Pancreas (tissue), 10 donors: ENCODE results near the gene P2RX3. TPM values are rescaled to one million over a fixed set of nuclear protein-coding genes. Genes with fewer than 3 reads are reported as not detected.
A peak's percentile ranks its signal among the peaks of the same experiment; 100 is the strongest.

Source experiments
- ATAC-seq, 4 donors: fragments of 200-7000 bp; cut with Tn5 transposase; one replicate each; pipeline versions ENCODE4 v1.8.0 to v1.9.1; 2020; ENCODE audit warnings: mild to moderate bottlenecking in 4 of 4, moderate library complexity in 4 of 4
- DNase-seq, 6 donors: peaks; one replicate each; pipeline ENCODE4 v3.0.0-alpha.2; 2020
- FAIRE-seq: peaks from 2 replicates; lab custom pipeline; 2012; peaks lifted over from hg19 to GRCh38; lab: Jason Lieb, UNC
- H3K27ac ChIP-seq, 4 donors: fragments of 200-600 bp; sonication (generic); 1 replicate in 3 of 4; 2 replicates in 1 of 4; pipeline versions ENCODE4 v1.5.0 to v1.8.0; 2020
- H3K27me3 ChIP-seq, 4 donors: fragments of 200-600 bp; one replicate each; pipeline ENCODE4 v1.8.0; 2021
- H3K36me3 ChIP-seq, 3 donors: fragments of 200-600 bp; sonication (generic) in 1 of 3; one replicate each; pipeline versions ENCODE4 v1.5.0 to v1.8.0; 2020 to 2021
- H3K4me1 ChIP-seq, 3 donors: fragments of 200-600 bp; one replicate each; pipeline ENCODE4 v1.8.0; 2021
- H3K4me3 ChIP-seq, 4 donors: fragments of 200-600 bp; sonication (generic) in 2 of 4; one replicate each; pipeline versions ENCODE4 v1.5.0 to v1.8.0; 2020 to 2021
- H3K9me3 ChIP-seq, 4 donors: fragments of 200-600 bp; one replicate each; pipeline ENCODE4 v1.8.0; 2021
- CTCF ChIP-seq, 4 donors: fragments of 200-600 bp; sonication (generic) in 3 of 4; IDR thresholded peaks; one replicate each; pipeline versions ENCODE4 v1.5.0 to v1.8.0; 2021; ENCODE audit warnings: antibody characterized with exemption in 4 of 4
- WGBS, 2 donors: extraction: QIAGEN DNeasy Blood & Tissue Kit; methylation state at CpG; one replicate each; pipeline ENCODE4 v1.1.7; 2013; 5-methylcytosine and 5-hydroxymethylcytosine counted together
- intact Hi-C, 3 donors: fragments of 100-400 bp; cut with DNase I; formaldehyde crosslinking; loops; one replicate each; pipeline versions ENCODE4 v1.11.1 to v1.14.2; 2022
- polyA plus RNA-seq, 2 donors: library from polyadenylated mRNA; stranded (reverse); fragments of 200-250 nt; gene quantifications; one replicate each; pipeline ENCODE4 v1.2.3, GENCODE V29; 2013
- total RNA-seq, 6 donors: library from RNA; stranded (reverse); fragmentation: NEBNext Ultra II Directional in 4 of 6; extraction: Animal tissue kit (Norgen Biotek cat#: 25700) in 4 of 6; gene quantifications; one replicate each; pipeline versions ENCODE4 v1.2.1 to v1.2.4, GENCODE V29; 2021 to 2023
- donor health status: healthy with polysubstance abuse.
- donor health status: DM: no; HTN: no; CAD: no; lungs with moderate emphysema.
- donor health status: DM: no; HTN: no; CAD: no.
- donor health status: control.
- donor health status: control.
- donor health status: Bipolar disorder and iron deficiency.
- donor health status: DM: yes; HTN: yes; CAD: no.
- donor health status: DM: no; HTN: no; CAD: no.
- donor health status: DM: no; HTN: no; CAD: no.
- donor health status: DM: yes; HTN: yes; CAD: no.

Gene P2RX3
- total and polyA plus RNA-seq, 8 donors = 0.07 to 0.16 (median 0.16) TPM; not detected in 5

GRCh38 chr11:57325735-57326048 lies 12.5 kb upstream of the P2RX3 start:
- Histone ChIP-seq H3K27ac (peak overlapping the region; percentile 88 to 96 (median 90)), H3K4me3 (peak overlapping the region in 3 of 4 donors; percentile 59 to 76 (median 75)), H3K36me3 (peaks cover 0 to 20% (median 9%) of the 10 kb centered on the region in 3 donors), H3K27me3 (no peaks in the 10 kb centered on the region), H3K4me1 (peaks cover 20 to 34% (median 27%) of the 10 kb centered on the region in 3 donors), H3K9me3 (no peaks in the 10 kb centered on the region)
- TF ChIP-seq CTCF (IDR thresholded peaks at IDR 0.05) = no peak
- intact Hi-C loops = no loop called here
- ATAC-seq = peak; percentile 1 to 20 (median 12)
- peak in 3 of 6 donors; percentile 58 to 66 (median 65) for DNase-seq
- no peak for FAIRE-seq
- WGBS, 2 donors = 2 to 9% methylated on average over 6 of the region's 6 CpGs

DNA sequence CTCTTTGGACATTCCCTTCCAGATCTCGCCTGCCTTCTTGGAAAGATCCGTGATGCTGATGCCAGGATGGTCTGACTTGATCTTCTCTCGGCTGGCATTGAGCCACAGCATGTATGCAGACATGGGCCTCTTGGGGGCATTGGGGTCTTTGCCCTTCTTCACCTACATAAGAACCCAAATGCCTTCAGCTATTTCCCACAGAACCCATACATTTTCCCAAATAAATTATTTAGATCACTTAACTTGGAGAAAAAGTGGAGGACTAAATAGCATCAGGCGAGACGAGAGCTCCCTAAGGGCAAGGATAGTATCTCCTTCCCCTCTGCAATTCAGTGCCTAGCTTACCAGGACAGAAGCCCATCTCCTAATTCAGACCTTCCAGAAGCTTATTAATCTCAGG lies 10.4 kb upstream of the P2RX3 start:
- H3K9me3 ChIP-seq = no peaks in the 10 kb centered on the region
- H3K27ac ChIP-seq = no peak overlapping the region
- no peak for ATAC-seq
- DNase-seq = peak in 1 of 6 donors; percentile 21
- H3K36me3 ChIP-seq = peaks cover 0 to 41% (median 26%) of the 10 kb centered on the region in 3 donors
- intact Hi-C loops = no loop called here
- WGBS, 2 donors = 93 to 94% methylated on average over 5 of the region's 5 CpGs
- H3K4me1 ChIP-seq = peaks cover 8 to 19% (median 13%) of the 10 kb centered on the region in 3 donors
- no peak for FAIRE-seq
- no peak for TF ChIP-seq CTCF (IDR thresholded peaks at IDR 0.05)
- no peaks in the 10 kb centered on the region for H3K27me3 ChIP-seq
- no peak overlapping the region for H3K4me3 ChIP-seq

DNA sequence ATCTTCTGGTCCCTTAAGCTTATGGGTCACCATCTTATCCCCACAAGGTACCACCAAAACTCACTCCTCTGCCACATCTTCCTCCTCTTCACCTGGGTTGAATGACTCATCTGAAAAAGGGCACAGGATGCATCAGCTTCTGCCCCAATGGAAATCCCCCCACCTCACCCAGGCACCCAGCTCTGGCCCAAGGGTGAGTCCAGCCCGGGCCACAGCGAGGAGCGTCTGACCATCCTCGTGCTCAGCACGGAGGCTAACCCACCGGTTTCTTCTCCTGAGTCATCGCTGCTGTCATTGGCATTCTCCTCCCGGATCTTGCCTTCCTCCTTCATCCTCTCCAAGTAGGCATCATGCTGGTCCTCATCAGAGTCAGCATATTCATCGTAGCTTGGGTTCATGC lies 8.1 kb upstream of the P2RX3 start:
- DNase-seq = peak in 2 of 6 donors; percentile 2 to 39

GRCh38 chr11:57331720-57332119 lies 6.4 kb upstream of the P2RX3 start:
- Histone ChIP-seq H3K27ac (no peak overlapping the region), H3K36me3 (peaks cover 0 to 43% (median 32%) of the 10 kb centered on the region in 3 donors), H3K9me3 (no peaks in the 10 kb centered on the region), H3K27me3 (no peaks in the 10 kb centered on the region), H3K4me3 (no peak overlapping the region), H3K4me1 (peaks cover 3 to 9% (median 4%) of the 10 kb centered on the region in 3 donors)
- intact Hi-C loops = no loop called here
- no peak for TF ChIP-seq CTCF (IDR thresholded peaks at IDR 0.05)
- 92 to 95% methylated on average over 14 of the region's 14 CpGs for WGBS, 2 donors
- no peak for ATAC-seq
- FAIRE-seq = no peak
- peak in 3 of 6 donors; percentile 10 to 33 (median 30) for DNase-seq

More for the DNA sequence above, 8.1 kb upstream of the P2RX3 start:
- intact Hi-C loops = no loop called here
- H3K4me1 ChIP-seq = peaks cover 3 to 20% (median 12%) of the 10 kb centered on the region in 3 donors
- FAIRE-seq (no peak), ATAC-seq (no peak)
- 96% methylated on average over 9 of the region's 9 CpGs for WGBS, 2 donors
- H3K9me3 ChIP-seq = no peaks in the 10 kb centered on the region
- H3K27ac ChIP-seq = no peak overlapping the region
- no peaks in the 10 kb centered on the region for H3K27me3 ChIP-seq
- peaks cover 0 to 43% (median 32%) of the 10 kb centered on the region in 3 donors for H3K36me3 ChIP-seq
- no peak for TF ChIP-seq CTCF (IDR thresholded peaks at IDR 0.05)
- H3K4me3 ChIP-seq = no peak overlapping the region

- DNase-seq (peak in 1 of 6 donors; percentile 15), ATAC-seq (no peak), FAIRE-seq (no peak)
- no peaks in the 10 kb centered on the region for H3K9me3 ChIP-seq
- no peak overlapping the region for H3K27ac ChIP-seq
- intact Hi-C loops = no loop called here
- WGBS, 2 donors = 91 to 92% methylated on average over 11 of the region's 11 CpGs
- H3K27me3 ChIP-seq = no peaks in the 10 kb centered on the region
- no peak overlapping the region for H3K4me3 ChIP-seq
- no peak for TF ChIP-seq CTCF (IDR thresholded peaks at IDR 0.05)
- peaks cover 0 to 35% (median 30%) of the 10 kb centered on the region in 3 donors for H3K36me3 ChIP-seq
- H3K4me1 ChIP-seq = peaks cover 3 to 9% (median 4%) of the 10 kb centered on the region in 3 donors
Observed at GRCh38 chr11:57332694-57333440, 5.3 kb upstream of the P2RX3 start.
